Keratinocyte (primary cell): Measurements from ENCODE around the gene TIA1.
"Not testable (repeated sequence)": the region's sequence is repeated elsewhere in the genome, so short reads cannot be mapped to it uniquely, and the experiment has no call there.

Source experiments
- EZH2 ChIP-seq: IDR thresholded peaks from one replicate; pipeline ENCODE4 v1.6.1; 2012; ENCODE audit warnings: inconsistent platforms, mild to moderate bottlenecking, low read length, moderate library complexity
- TF ChIP-seq, protein P1 (sequence below), 3 experiments: IDR thresholded peaks in 1 of 3; conservative IDR thresholded peaks in 1 of 3; optimal IDR thresholded peaks in 1 of 3; 2 replicates in 2 of 3; 3 replicates in 1 of 3; pipeline versions ENCODE3 to v1.5.1; 2011; ENCODE audit warnings: low read length in 3 of 3, mild to moderate bottlenecking in 3 of 3, moderate library complexity in 2 of 3, control low read depth in 1 of 3, inconsistent platforms in 1 of 3; ENCODE audit not compliant: insufficient read depth in 2 of 3; ENCODE audit errors: extremely low read depth in 1 of 3

DNA sequence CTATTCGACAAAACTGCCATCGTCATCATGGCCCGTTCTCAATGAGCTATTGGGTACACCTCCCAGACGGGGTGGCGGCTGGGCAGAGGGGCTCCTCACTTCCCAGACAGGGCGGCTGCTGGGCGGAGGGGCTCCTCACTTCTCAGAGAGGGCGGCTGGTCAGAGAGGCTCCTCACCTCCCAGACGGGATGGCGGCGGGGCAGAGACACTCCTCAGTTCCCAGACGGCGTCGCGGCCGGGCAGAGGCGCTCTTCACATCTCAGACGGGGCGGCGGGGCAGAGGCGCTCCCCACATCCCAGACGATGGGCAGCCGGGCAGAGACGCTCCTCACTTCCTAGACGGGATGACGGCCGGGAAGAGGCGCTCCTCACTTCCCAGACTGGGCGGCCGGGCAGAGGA, 18.5 kb upstream of the TIA1 start:
- TF ChIP-seq, protein P1, sequence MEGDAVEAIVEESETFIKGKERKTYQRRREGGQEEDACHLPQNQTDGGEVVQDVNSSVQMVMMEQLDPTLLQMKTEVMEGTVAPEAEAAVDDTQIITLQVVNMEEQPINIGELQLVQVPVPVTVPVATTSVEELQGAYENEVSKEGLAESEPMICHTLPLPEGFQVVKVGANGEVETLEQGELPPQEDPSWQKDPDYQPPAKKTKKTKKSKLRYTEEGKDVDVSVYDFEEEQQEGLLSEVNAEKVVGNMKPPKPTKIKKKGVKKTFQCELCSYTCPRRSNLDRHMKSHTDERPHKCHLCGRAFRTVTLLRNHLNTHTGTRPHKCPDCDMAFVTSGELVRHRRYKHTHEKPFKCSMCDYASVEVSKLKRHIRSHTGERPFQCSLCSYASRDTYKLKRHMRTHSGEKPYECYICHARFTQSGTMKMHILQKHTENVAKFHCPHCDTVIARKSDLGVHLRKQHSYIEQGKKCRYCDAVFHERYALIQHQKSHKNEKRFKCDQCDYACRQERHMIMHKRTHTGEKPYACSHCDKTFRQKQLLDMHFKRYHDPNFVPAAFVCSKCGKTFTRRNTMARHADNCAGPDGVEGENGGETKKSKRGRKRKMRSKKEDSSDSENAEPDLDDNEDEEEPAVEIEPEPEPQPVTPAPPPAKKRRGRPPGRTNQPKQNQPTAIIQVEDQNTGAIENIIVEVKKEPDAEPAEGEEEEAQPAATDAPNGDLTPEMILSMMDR (optimal IDR thresholded peaks at IDR 0.05 in 1 of 3, IDR thresholded peaks at IDR 0.05 in 1 of 3, conservative IDR thresholded peaks at IDR 0.05 in 1 of 3; ENCODE audit: extremely low read depth in 1 of 3, insufficient read depth in 2 of 3, low read length in 3 of 3): not testable (repeated sequence)
- not testable (repeated sequence) for TF ChIP-seq EZH2
